ENCODE data around the gene ZCCHC14. TPM values are rescaled to one million over a fixed set of nuclear protein-coding genes. Genes with fewer than 3 reads are reported as not detected.
"Not testable (repeated sequence)": the region's sequence is repeated elsewhere in the genome, so short reads cannot be mapped to it uniquely, and the experiment has no call there.

Gene ZCCHC14
- total and polyA plus RNA-seq, 2 experiments from 2014 or later = 4.3 to 14.5 TPM

DNA sequence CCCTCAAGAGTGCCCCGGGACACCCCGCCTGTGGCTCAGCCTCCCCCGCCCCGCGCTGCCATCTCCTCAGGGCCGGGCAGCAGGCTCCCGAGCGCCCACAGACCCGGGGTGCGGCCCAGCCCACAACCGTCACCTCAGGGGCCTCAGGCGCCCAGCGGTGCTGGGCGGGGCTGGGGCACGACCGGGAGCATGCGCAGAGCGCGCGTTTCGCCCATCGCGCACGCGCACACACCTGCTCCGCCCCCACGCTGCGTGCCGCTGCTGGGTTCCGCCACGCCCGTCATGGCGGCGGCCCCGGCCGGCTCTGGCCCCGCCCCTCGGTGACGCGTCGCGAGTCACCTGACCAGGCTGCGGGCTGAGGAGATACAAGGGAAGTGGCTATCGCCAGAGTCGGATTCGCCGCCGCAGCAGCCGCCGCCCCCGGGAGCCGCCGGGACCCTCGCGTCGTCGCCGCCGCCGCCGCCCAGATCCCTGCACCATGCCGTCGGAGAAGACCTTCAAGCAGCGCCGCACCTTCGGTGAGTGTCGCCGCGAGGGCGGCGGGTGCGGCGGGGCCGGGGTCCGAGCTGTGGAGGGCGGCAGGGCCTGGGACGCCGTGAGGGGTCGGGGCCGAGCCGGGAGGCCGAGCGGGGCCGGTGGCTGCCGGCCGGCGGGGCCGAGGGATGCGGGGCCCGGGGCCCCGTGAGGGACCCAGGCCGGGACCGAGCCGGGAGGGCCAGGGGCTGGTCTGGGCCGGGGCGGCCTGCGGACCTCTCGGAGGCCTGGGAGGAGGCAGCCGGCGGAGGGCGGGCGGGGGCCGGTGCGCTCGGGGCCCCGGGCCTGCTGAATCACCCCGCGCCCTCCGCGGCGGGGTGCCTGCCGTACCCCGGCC is 100.6 kb downstream of the ZCCHC14 start, which contains the start of gene MAP1LC3B:
Gene MAP1LC3B (plus strand): TSS at position 387 of the 871 bp plus-strand sequence. CDS start 92 bp downstream, at position 479.
- peak; percentile 99 for DNase-seq (ENCODE audit: low spot score)
- peaks cover 43% of the 10 kb centered on the region for H4K20me1 ChIP-seq (ENCODE audit: insufficient read depth, poor library complexity, severe bottlenecking)
- H3K27ac ChIP-seq = peak within 1 kb of the TSS; percentile 98
- H3K79me2 ChIP-seq = peaks cover 44% of the 10 kb centered on the region
- peak within 1 kb of the TSS; percentile 87 for H3K4me2 ChIP-seq
- 1% methylated on average over 60 of the region's 113 CpGs for WGBS (ENCODE audit: low lambda C conversion rate, missing lambda C conversion rate)
- TF ChIP-seq EZH2 (IDR thresholded peaks at IDR 0.05; ENCODE audit: borderline replicate concordance) (no peak), EZH2phosphoT487 (IDR thresholded peaks at IDR 0.05; ENCODE audit: low read depth, severe bottlenecking, unreplicated experiment) (no peak)
- TF ChIP-seq, protein P1, sequence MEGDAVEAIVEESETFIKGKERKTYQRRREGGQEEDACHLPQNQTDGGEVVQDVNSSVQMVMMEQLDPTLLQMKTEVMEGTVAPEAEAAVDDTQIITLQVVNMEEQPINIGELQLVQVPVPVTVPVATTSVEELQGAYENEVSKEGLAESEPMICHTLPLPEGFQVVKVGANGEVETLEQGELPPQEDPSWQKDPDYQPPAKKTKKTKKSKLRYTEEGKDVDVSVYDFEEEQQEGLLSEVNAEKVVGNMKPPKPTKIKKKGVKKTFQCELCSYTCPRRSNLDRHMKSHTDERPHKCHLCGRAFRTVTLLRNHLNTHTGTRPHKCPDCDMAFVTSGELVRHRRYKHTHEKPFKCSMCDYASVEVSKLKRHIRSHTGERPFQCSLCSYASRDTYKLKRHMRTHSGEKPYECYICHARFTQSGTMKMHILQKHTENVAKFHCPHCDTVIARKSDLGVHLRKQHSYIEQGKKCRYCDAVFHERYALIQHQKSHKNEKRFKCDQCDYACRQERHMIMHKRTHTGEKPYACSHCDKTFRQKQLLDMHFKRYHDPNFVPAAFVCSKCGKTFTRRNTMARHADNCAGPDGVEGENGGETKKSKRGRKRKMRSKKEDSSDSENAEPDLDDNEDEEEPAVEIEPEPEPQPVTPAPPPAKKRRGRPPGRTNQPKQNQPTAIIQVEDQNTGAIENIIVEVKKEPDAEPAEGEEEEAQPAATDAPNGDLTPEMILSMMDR (IDR thresholded peaks at IDR 0.05; ENCODE audit: poor library complexity) = no peak
- no peaks in the 10 kb centered on the region for H3K9me3 ChIP-seq (ENCODE audit: low read depth)
- no peaks in the 10 kb centered on the region for H3K9me2 ChIP-seq (replicated peaks; ENCODE audit: insufficient read depth)
- no peaks in the 10 kb centered on the region for H3K27me3 ChIP-seq
- H2AFZ ChIP-seq = peak within 1 kb of the TSS; percentile 25
- peak within 1 kb of the TSS; percentile 59 for H3K4me3 ChIP-seq
- peaks cover 25% of the 10 kb centered on the region for H3K4me1 ChIP-seq (ENCODE audit: insufficient read depth)
- no peaks in the 10 kb centered on the region for H3K36me3 ChIP-seq (replicated peaks; ENCODE audit: insufficient read depth, low read depth)

DNA sequence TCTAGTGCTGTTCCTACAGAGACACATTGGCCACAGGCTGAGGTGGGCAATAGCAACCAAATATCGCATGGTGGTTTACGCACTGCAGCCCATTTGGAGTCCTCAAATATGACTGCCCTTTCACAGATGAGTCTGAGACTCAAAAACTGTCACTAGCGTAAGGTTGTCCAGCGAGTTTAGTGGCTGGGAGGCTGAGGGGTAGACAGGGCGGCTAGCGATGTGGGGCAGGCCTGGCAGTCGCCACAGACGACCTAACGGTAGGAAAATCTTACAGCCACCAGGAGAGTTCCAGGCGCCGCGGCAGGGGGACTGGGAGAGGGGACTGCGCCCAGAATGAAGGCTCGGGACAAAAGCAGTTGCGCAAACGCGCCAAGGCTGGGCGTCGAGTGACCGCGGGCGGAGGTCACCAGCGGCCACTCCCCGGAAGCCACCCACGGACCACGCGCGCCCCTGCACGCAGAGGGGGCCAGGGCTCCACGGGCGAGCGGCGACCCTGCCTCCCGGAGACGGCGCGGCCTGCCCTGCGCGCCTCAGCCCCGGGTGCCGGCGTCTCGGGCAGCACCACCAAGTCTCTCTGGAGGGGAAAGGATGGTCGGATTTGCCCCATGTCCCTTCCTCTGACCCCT is 101.4 kb downstream of the ZCCHC14 start:
- Histone ChIP-seq H4K20me1 (ENCODE audit: insufficient read depth, poor library complexity, severe bottlenecking) (peaks cover 36% of the 10 kb centered on the region), H3K4me1 (ENCODE audit: insufficient read depth) (peaks cover 25% of the 10 kb centered on the region), H3K4me3 (peak overlapping the region; percentile 41), H3K36me3 (replicated peaks; ENCODE audit: insufficient read depth, low read depth) (no peaks in the 10 kb centered on the region), H3K27me3 (no peaks in the 10 kb centered on the region), H2AFZ (peak overlapping the region; percentile 25), H3K9me3 (ENCODE audit: low read depth) (no peaks in the 10 kb centered on the region), H3K4me2 (peak overlapping the region; percentile 87), H3K9me2 (replicated peaks; ENCODE audit: insufficient read depth) (no peaks in the 10 kb centered on the region), H3K79me2 (peaks cover 36% of the 10 kb centered on the region), H3K27ac (peak overlapping the region; percentile 98)
- peak; percentile 81 for DNase-seq (ENCODE audit: low spot score)
- TF ChIP-seq, protein P1 (IDR thresholded peaks at IDR 0.05; ENCODE audit: poor library complexity) = no peak
- TF ChIP-seq EZH2 (IDR thresholded peaks at IDR 0.05; ENCODE audit: borderline replicate concordance) (no peak), EZH2phosphoT487 (IDR thresholded peaks at IDR 0.05; ENCODE audit: low read depth, severe bottlenecking, unreplicated experiment) (no peak)
- WGBS (ENCODE audit: low lambda C conversion rate, missing lambda C conversion rate) = 8% methylated on average over 41 of the region's 44 CpGs

DNA sequence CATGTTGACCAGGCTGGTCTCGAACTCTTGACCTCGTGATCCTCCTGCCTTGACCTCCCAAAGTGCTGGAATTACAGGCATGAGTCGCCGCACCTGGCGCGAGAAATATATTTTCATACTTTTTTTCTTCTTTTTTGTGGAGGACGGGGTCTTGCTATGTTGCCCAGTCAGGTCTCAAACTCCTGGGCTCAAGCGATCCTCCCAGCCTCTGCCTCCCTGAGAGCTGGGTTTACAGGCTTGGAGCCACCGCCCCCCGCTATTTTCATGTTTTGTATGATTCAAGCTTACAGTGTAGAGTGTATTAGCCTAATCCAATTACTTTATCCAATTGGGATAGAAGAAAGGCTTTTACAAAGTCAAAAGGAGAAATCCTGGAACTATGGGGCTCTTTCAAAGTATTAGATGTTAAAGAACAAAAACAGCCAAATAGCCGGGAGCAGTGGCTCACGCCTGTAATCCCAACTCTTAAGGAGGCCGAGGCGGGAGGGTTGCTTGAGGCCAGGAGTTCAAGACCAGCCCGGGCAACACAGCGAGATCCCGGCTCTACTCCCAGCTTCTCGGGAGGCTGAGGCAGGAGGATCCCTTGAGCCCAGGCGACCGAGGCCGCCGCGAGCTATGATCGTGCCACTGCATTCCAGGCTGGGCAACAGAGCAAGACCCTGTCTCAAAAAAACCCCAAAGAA is 102.0 kb downstream of the ZCCHC14 start:
- DNase-seq (ENCODE audit: low spot score) = no peak
- no peak for TF ChIP-seq EZH2 (IDR thresholded peaks at IDR 0.05; ENCODE audit: borderline replicate concordance)
- no peak for TF ChIP-seq EZH2phosphoT487 (IDR thresholded peaks at IDR 0.05; ENCODE audit: low read depth, severe bottlenecking, unreplicated experiment)
- TF ChIP-seq, protein P1 (IDR thresholded peaks at IDR 0.05; ENCODE audit: poor library complexity) = no peak
- peaks cover 25% of the 10 kb centered on the region for H3K4me1 ChIP-seq (ENCODE audit: insufficient read depth)
- H3K36me3 ChIP-seq (replicated peaks; ENCODE audit: insufficient read depth, low read depth) = no peaks in the 10 kb centered on the region
- no peaks in the 10 kb centered on the region for H3K27me3 ChIP-seq
- 96% methylated on average over 24 of the region's 24 CpGs for WGBS (ENCODE audit: low lambda C conversion rate, missing lambda C conversion rate)
- H4K20me1 ChIP-seq (ENCODE audit: insufficient read depth, poor library complexity, severe bottlenecking) = peaks cover 29% of the 10 kb centered on the region
- H3K27ac ChIP-seq = peak overlapping the region; percentile 98
- peak overlapping the region; percentile 87 for H3K4me2 ChIP-seq
- peaks cover 30% of the 10 kb centered on the region for H3K79me2 ChIP-seq
- no peaks in the 10 kb centered on the region for H3K9me2 ChIP-seq (replicated peaks; ENCODE audit: insufficient read depth)
- H3K4me3 ChIP-seq = peak overlapping the region; percentile 41
- no peaks in the 10 kb centered on the region for H3K9me3 ChIP-seq (ENCODE audit: low read depth)
- H2AFZ ChIP-seq = peak overlapping the region; percentile 25

DNA sequence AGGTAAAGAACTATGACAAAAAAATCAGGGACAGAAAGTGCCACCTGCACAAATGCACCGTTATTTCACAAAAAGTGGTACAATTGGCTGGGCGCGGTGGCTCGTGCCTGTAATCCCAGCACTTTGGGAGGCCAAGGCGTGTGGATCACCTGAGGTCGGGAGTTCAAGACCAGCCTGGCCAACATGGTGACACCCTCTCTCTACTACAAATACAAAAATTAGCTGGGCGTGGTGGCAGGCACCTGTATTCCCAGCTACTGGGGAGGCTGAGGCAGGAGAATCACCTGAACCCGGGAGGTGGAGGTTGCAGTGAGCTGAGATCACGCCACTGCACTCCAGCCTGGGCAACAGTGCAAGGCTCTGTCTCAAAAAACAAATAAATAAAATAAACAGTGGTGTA is 102.9 kb downstream of the ZCCHC14 start:
- H3K79me2 ChIP-seq = peaks cover 21% of the 10 kb centered on the region
- WGBS (ENCODE audit: low lambda C conversion rate, missing lambda C conversion rate) = 95% methylated on average over 9 of the region's 9 CpGs

More for the DNA sequence above, 102.9 kb downstream of the ZCCHC14 start:
- H3K4me3 ChIP-seq; H3K27ac ChIP-seq; H3K9me2 ChIP-seq (replicated peaks; ENCODE audit: insufficient read depth); H3K36me3 ChIP-seq (replicated peaks; ENCODE audit: insufficient read depth, low read depth); H3K4me2 ChIP-seq; DNase-seq (ENCODE audit: low spot score); H3K9me3 ChIP-seq (ENCODE audit: low read depth); H2AFZ ChIP-seq; H3K27me3 ChIP-seq: not testable (repeated sequence)
- H4K20me1 ChIP-seq (ENCODE audit: insufficient read depth, poor library complexity, severe bottlenecking) = peaks cover 21% of the 10 kb centered on the region
- H3K4me1 ChIP-seq (ENCODE audit: insufficient read depth) = peaks cover 24% of the 10 kb centered on the region

Data from hepatocyte (in vitro differentiated cells).